Activated T-cell treated with anti-CD3 and anti-CD28 coated beads for 24 hours (primary cell): ENCODE results near the gene CPSF6.
A peak's percentile ranks its signal among the peaks of the same experiment; 100 is the strongest.
"Not testable (repeated sequence)": the region's sequence is repeated elsewhere in the genome, so short reads cannot be mapped to it uniquely, and the experiment has no call there.

Source experiments
- DNase-seq: peaks from one replicate; pipeline ENCODE4 v3.0.0-alpha.2; 2020; ENCODE audit warnings: low read depth

Gene CPSF6

GRCh38 chr12:69239352-69239921, at the start of gene CPSF6:
Gene CPSF6, plus strand, starts transcription at chr12:69239569. Its CDS starts 78 bp downstream, at chr12:69239647.
- peak; percentile 93 for DNase-seq

GRCh38 chr12:69196302-69197288, 42.8 kb upstream of the CPSF6 start:
- DNase-seq = no peak

DNA sequence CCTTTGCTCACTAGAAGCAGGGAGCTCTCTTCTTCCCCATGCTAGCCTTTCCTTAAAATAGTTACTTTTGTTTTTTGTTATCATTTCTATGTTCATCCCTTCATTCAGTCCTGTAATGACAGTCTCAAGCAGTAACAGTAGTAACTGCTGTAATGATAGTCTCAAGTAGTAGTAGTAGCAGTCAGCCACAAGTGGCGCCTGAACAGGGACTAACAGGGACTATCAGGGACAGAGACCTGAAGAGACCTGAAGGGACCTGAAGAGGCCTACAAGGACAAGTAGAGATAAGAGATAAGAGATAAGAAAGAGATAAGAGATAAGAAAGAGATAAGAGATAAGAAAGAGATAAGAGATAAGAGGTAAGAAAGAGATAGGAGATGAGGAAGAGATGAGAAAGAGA, 39.4 kb upstream of the CPSF6 start:
- DNase-seq = not testable (repeated sequence)

GRCh38 chr12:69204191-69204590, 35.2 kb upstream of the CPSF6 start:
- DNase-seq = no peak

DNA sequence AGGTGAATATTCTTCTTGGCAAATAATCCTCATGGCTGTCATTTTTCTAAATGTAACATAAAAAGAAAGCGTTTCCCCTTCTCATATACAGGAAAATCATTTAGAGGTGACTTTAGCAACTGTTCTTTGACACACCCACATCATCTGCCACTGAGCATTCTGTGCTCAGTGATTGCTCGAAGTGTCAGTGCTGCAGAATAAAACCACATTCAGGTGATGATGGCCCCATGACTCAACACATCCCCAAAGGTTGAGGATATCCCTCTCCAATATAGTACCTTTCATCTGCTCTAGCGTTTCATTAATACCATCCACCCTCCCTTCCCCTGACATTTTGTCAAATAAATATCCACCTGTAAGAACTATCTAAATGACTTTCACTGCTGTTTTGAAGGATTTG, 28.7 kb upstream of the CPSF6 start:
- DNase-seq = no peak

DNA sequence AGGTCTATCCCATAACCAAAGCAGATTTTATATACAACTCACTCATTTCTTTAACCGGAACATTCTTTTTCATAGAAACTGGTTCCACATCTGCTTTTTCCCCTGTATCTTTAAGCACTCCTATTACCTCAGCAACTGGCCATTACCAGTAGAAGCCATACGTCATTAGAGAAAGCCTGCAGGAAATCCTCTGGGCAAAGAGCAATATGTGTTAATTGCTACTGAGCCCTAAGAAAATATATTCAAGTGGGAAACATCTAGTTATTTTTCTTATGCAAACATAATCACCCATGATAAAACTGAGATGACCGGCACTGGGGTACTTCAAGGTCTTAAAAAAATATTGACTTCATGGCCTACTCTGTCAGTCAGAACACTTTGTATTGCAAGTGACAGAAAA, 28.2 kb upstream of the CPSF6 start:
- no peak for DNase-seq

DNA sequence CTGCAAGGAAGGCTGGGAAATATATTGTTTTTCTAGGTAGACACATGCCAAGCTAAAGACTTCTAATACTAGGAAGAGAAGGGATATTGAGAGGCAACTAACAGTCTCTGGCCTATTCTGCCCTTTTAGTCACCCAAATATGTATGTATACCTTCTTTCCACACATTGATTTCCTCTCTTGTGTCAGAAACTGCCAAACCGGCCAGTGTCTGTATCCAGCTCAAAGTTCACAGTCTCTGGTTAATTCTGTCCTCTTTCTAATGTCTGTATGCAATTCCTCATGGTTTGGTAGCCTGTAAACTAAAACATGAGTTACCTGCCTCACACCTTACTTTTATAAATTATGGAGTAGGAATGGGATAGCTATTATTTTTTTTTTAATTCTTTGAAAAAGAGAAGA, 25.2 kb upstream of the CPSF6 start:
- no peak for DNase-seq

DNA sequence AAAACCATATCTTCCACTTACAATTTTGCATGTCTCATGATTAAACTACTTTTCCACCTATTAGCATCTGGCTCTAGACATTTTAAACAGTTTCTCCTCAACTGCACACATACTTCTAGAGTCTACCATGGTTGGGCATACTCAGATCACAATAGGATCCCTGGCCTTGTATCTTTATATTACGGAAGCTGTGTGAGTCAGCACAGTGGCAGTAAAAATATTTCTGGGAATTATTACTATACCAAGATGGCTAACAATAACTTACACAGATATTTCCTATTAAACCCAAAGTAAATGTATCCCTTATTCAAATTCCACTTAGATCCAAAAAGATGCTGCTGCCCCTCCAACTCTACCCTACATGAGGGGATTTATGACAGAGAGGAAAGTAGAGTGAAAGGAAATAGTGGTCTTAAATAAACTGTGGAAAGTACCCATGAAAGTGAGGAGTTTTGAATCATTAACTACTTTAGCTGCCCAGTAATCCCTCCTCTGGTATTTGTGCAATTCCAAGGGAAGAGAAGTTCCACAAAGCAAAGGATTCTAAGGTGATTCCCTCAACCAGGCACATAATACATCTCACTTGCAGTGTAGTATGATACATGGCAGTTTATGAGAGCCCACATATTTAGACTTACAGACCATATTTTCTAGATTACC, 14.0 kb upstream of the CPSF6 start:
- DNase-seq = no peak

- no peak for DNase-seq
These were observed 7.9 kb upstream of the CPSF6 start for GRCh38 chr12:69231479-69231878.

DNA sequence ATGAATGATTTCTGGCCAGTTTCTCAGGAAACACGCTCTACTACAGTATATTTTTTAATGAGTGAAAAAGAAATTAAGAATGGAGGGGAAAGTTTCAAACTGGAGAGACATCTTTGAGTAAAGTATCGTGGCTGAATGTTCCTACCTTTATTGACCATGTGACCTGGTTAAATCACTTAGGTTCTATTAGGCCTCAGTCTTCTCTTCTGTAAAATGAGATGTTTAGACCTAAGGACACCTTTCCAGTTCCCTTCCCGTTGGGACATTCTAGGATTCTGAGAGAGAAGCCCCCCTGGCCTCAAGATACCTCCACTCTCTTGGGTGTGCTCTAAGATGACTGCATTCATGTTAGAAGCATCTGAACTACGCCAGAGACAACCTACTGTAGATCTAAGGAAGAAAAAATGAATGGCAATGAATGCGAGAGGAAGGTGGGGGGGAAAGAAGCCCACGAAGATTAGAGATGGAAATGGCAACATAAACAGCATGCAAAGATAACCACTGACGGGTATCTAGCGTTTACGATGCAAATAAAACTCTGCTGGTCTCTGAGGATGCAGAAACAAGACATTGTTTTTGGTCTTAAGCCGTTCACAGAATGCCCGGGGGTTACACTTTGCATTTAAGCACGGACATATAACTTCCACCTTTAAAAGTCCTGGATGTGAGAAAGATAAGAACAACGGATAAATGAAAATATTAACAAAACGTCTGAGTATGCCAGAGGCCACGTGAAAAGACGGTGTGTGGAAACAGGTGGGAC, 599 bp upstream of the CPSF6 start:
- DNase-seq = no peak

GRCh38 chr12:69239922-69240630, 707 bp downstream of the CPSF6 start:
- peak; percentile 34 for DNase-seq

- DNase-seq = no peak
These were observed 1.2 kb downstream of the CPSF6 start for GRCh38 chr12:69240631-69240995.

DNA sequence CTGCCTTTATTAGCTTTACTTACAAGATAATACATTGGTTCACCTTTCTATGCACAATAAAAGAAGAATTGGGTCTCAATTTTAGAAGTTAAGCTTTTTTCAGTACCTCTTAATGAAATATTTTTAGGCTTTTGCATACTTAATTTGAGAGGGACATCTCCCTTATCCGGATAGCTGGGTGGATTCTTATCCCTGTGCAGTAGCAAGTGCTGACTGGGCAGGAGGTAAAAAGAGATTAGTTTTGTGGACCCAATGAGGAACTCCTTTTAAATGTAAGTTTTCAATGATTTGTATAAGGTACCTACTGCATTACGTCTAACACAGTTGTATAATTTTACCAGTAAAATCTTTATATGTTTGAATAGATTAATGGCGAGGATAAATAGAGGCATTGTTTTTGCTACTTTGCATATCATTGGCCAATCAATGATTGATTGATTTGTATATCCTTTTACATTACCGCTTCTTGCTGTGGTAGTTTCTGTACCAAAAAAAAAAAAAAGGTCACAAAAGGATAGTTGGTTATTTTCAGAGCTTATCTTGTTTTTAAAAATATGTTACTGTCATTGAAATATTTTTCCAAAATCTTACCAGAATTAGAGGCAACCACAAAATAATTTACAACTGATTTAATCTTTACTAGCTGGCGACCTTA, 2.2 kb downstream of the CPSF6 start:
- DNase-seq = no peak

- no peak for DNase-seq
These were observed 4.0 kb downstream of the CPSF6 start for GRCh38 chr12:69243099-69244084.

DNA sequence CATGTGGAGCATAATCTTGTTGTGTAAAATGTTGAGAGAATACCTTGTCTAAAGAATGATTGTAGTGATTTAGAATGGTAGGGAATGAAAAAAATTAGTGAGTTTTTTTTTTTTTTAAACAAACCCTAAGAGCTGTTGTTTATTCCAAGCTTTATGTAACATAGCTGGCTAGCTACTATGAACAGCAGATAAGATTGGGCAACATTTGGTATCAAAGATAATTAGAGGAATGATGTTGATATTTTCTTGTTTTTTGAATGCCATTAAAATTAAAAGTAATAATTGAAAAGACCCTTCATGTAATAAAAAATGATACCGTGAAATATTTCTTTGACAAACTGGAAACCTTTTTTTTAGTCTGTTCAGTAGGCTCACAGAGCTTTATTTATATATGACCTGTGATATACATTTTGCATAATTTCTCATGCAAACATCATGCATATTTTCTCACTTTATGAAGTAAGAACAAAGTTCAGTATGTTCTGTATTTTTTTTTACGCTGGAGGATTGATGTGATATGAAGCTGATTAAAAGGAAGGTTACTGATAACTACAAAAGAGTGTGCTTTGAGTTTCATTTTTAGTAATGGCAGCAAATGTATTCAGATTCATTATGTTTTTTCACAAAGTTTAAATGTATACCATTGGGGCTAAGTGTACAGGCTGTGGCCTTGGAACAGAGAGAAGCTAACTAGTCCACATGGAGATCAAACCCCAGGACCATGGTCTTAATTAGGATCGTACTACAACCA, 8.1 kb downstream of the CPSF6 start:
- no peak for DNase-seq

DNA sequence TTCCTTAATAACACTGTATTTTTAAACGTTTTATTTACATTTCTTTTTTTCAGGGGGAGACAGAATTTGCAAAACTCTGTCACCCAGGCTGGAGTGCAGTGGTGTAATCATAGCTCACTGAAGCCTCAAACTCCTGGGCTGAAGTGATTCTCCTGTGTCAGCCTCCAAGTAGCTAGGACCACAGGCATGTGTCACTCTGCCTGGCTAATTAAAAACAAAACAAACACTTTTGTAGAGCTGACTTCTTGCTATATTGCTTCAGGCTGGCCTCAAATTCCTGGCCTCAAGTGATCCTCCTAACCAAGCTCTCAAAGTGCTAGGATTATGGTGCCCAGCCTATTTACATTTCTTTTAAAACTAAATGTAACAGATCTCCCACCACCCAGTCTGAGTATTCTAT, 12.7 kb downstream of the CPSF6 start:
- DNase-seq = no peak

- no peak for DNase-seq
These were observed 14.7 kb downstream of the CPSF6 start for GRCh38 chr12:69254046-69254445.

GRCh38 chr12:69254862-69255261, 15.5 kb downstream of the CPSF6 start:
- DNase-seq = no peak

DNA sequence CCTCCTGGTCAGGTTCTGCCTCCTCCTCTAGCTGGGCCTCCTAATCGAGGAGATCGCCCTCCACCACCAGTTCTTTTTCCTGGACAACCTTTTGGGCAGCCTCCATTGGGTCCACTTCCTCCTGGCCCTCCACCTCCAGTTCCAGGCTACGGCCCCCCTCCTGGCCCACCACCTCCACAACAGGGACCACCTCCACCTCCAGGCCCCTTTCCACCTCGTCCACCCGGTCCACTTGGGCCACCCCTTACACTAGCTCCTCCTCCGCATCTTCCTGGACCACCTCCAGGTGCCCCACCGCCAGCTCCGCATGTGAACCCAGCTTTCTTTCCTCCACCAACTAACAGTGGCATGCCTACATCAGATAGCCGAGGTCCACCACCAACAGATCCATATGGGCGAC, 19.3 kb downstream of the CPSF6 start:
- no peak for DNase-seq
